ENCODE results near the gene SYNDIG1.

DNA sequence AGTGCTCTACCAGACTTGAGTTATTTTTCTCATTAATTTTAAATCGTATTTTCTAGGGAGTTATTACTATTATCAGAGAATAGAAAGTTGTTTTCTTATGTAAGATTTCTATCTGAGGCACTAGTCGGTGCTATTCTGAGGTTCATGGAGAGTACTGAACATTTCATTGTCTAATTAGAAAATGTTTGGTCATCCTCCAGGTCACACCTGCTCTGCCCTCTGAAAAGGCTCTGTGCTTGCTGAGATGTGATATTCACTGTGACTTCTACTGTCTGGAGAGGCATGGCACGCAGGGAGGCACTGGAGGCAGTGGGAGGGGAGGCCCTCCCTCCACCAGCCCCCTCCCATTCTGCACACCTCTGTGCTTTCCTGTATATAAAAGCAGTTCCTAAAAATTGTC lies 3.0 kb downstream of the SYNDIG1 start:
- TF ChIP-seq, protein P1, sequence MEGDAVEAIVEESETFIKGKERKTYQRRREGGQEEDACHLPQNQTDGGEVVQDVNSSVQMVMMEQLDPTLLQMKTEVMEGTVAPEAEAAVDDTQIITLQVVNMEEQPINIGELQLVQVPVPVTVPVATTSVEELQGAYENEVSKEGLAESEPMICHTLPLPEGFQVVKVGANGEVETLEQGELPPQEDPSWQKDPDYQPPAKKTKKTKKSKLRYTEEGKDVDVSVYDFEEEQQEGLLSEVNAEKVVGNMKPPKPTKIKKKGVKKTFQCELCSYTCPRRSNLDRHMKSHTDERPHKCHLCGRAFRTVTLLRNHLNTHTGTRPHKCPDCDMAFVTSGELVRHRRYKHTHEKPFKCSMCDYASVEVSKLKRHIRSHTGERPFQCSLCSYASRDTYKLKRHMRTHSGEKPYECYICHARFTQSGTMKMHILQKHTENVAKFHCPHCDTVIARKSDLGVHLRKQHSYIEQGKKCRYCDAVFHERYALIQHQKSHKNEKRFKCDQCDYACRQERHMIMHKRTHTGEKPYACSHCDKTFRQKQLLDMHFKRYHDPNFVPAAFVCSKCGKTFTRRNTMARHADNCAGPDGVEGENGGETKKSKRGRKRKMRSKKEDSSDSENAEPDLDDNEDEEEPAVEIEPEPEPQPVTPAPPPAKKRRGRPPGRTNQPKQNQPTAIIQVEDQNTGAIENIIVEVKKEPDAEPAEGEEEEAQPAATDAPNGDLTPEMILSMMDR (conservative IDR thresholded peaks at IDR 0.05; ENCODE audit: low read depth, low read length): no peak
- TF ChIP-seq MXI1 (IDR thresholded peaks at IDR 0.05; ENCODE audit: borderline replicate concordance, low read depth, low read length): no peak
- no peak for TF ChIP-seq POLR2A (IDR thresholded peaks at IDR 0.05; ENCODE audit: low read depth, low read length)
- TF ChIP-seq USF2 (IDR thresholded peaks at IDR 0.05; ENCODE audit: low read depth, low read length): no peak
- no peak for TF ChIP-seq RFX5 (IDR thresholded peaks at IDR 0.05; ENCODE audit: low read depth, low read length)
- TF ChIP-seq RCOR1 (IDR thresholded peaks at IDR 0.05; ENCODE audit: insufficient replicate concordance, low read length): no peak
- no peak for TF ChIP-seq MAFK (IDR thresholded peaks at IDR 0.05; ENCODE audit: low read depth, low read length)
- no peak for TF ChIP-seq SMC3 (IDR thresholded peaks at IDR 0.05; ENCODE audit: low read depth, low read length)
- TF ChIP-seq MAZ (IDR thresholded peaks at IDR 0.05; ENCODE audit: borderline replicate concordance, low read depth, low read length): no peak
- TF ChIP-seq ELK1 (IDR thresholded peaks at IDR 0.05; ENCODE audit: borderline replicate concordance, low read depth, low read length): no peak
- TF ChIP-seq NFE2L2 (IDR thresholded peaks at IDR 0.05; ENCODE audit: low read depth, low read length): no peak
- no peak for TF ChIP-seq RAD21 (IDR thresholded peaks at IDR 0.05; ENCODE audit: low read length)
- TF ChIP-seq FOS (IDR thresholded peaks at IDR 0.05; ENCODE audit: low read depth, low read length): no peak
- no peak for TF ChIP-seq CEBPB (IDR thresholded peaks at IDR 0.05; ENCODE audit: low read depth, low read length)

Data from IMR-90 (cell line).